Type B pancreatic cell (in vitro differentiated cells): ENCODE results near the gene XPNPEP1. TPM values are rescaled to one million over a fixed set of nuclear protein-coding genes. Genes with fewer than 3 reads are reported as not detected.
A peak's percentile ranks its signal among the peaks of the same experiment; 100 is the strongest.

Experiments used
- DNase-seq: peaks from one replicate; pipeline ENCODE4 v3.0.0; 2021; ENCODE audit warnings: mixed read lengths; ENCODE audit not compliant: unreplicated experiment; ENCODE audit errors: extremely low spot score
- H3K27ac Mint-ChIP-seq: 2 replicates; pipeline ENCODE4 v1.8.0; 2021; ENCODE audit warnings: mild to moderate bottlenecking, mixed read lengths
- H3K27me3 Mint-ChIP-seq: 2 replicates; pipeline ENCODE4 v1.8.0; 2021; ENCODE audit warnings: mixed read lengths
- H3K36me3 Mint-ChIP-seq: 2 replicates; pipeline ENCODE4 v1.8.0; 2021; ENCODE audit warnings: mixed read lengths
- H3K4me1 Mint-ChIP-seq: one replicate; pipeline ENCODE4 v1.8.0; 2021; ENCODE audit warnings: mixed read lengths; ENCODE audit not compliant: unreplicated experiment
- H3K4me3 Mint-ChIP-seq: 2 replicates; pipeline ENCODE4 v1.8.0; 2021; ENCODE audit warnings: mild to moderate bottlenecking, mixed read lengths
- H3K9me3 Mint-ChIP-seq: 2 replicates; pipeline ENCODE4 v1.8.0; 2021; ENCODE audit warnings: mixed read lengths
- CTCF ChIP-seq: fragments of 200-600 bp; sonication (generic); conservative IDR thresholded peaks from 2 replicates; pipeline ENCODE4 v1.5.0; 2021; ENCODE audit warnings: antibody characterized with exemption, mild to moderate bottlenecking
- total RNA-seq: library from RNA; stranded (reverse); gene quantifications from 2 replicates; pipeline ENCODE4 v1.2.1, GENCODE V29; 2021; ENCODE audit warnings: low replicate concordance

XPNPEP1 gene
- total RNA-seq, 1 donor from 2014 or later: 76.6 TPM

GRCh38 chr10:109940117-109940516, 16.8 kb upstream of the XPNPEP1 start:
- H3K27me3 Mint-ChIP-seq: peaks cover 2% of the 10 kb centered on the region
- H3K36me3 Mint-ChIP-seq: no peaks in the 10 kb centered on the region
- TF ChIP-seq CTCF: no peak
- H3K4me3 Mint-ChIP-seq: no peak overlapping the region
- peaks cover 10% of the 10 kb centered on the region for H3K4me1 Mint-ChIP-seq
- no peak overlapping the region for H3K27ac Mint-ChIP-seq
- DNase-seq: no peak
- H3K9me3 Mint-ChIP-seq: no peaks in the 10 kb centered on the region

DNA sequence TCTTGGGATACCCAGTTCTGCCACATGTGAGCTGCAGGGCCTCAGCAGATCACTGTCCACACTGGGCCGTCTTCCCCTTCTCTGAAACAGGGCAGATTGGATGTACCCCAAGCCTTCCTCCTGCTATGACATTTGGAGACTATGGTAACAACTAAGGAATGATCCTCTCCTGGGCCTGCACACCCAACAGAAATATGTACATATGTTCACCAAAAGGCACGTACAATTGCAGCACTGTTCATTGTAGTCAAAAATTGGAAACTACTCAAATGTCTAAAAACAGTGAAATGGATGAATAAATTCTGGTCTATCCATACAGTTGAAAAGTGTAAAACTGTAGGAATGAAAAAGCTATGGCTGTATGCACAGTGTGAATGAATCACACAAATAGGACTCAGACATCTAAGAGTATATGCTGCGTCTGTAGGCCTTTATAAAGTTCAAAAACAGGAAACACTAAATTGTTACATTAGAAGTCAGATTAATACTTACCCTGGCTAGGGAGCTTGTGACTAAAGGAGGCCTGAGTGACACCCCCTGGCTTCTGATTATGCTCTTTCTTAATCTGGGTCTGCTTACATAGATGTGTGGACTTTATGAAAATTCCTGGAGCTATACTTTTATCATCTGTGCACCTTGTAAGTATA, 16.1 kb upstream of the XPNPEP1 start:
- no peak for TF ChIP-seq CTCF
- Mint-ChIP-seq H3K9me3 (no peaks in the 10 kb centered on the region), H3K36me3 (no peaks in the 10 kb centered on the region), H3K4me1 (peaks cover 16% of the 10 kb centered on the region), H3K27me3 (peaks cover 2% of the 10 kb centered on the region), H3K27ac (peak overlapping the region; percentile 45), H3K4me3 (no peak overlapping the region)
- DNase-seq: no peak

GRCh38 chr10:109937460-109938065, 14.3 kb upstream of the XPNPEP1 start:
- Mint-ChIP-seq H3K36me3 (no peaks in the 10 kb centered on the region), H3K4me1 (peaks cover 24% of the 10 kb centered on the region), H3K27me3 (no peaks in the 10 kb centered on the region), H3K27ac (no peak overlapping the region), H3K4me3 (no peak overlapping the region), H3K9me3 (no peaks in the 10 kb centered on the region)
- no peak for TF ChIP-seq CTCF
- DNase-seq: no peak

DNA sequence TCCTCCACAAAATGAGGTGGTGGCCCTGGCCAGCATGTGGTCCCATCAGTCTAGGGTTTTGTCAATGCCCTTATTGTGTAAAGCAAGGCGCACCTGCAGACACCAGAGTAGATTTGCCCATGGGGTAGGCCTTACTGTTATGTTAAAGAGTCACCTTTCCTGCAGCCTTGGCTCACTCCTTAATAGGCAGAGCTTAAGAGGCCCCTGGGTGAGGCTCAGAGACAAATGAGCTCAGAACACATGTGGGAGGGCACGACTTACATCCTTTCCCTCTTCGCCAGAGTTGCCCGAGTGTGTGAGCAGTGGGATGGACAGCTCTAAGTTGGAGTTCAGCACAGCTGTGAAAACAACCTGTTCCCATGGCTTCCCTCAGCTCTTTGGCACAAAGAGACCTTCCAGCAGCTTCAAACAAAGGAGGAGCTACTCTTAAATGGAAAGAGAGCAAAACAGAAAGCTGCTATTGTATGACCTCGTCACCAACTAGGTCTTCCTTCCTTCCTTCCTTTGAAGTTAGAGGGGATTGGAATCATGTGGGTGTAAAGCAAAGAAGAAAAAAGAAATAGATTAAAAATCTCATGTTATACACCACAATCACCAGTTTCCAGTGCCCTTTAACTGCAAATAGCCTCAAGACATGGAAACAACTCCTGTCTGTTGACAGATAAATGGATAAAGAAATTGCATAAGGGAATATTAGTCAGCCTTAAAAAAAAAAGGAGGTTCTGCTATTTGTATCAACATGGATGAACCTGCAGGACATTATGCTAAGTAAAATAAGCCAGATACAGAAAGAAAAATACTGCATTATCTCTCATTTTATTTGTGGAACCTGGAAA, 11.9 kb upstream of the XPNPEP1 start:
- DNase-seq: no peak
- TF ChIP-seq CTCF: no peak
- peaks cover 34% of the 10 kb centered on the region for H3K4me1 Mint-ChIP-seq
- no peak overlapping the region for H3K27ac Mint-ChIP-seq
- no peaks in the 10 kb centered on the region for H3K27me3 Mint-ChIP-seq
- no peaks in the 10 kb centered on the region for H3K36me3 Mint-ChIP-seq
- peak overlapping the region; percentile 27 for H3K4me3 Mint-ChIP-seq
- no peaks in the 10 kb centered on the region for H3K9me3 Mint-ChIP-seq

DNA sequence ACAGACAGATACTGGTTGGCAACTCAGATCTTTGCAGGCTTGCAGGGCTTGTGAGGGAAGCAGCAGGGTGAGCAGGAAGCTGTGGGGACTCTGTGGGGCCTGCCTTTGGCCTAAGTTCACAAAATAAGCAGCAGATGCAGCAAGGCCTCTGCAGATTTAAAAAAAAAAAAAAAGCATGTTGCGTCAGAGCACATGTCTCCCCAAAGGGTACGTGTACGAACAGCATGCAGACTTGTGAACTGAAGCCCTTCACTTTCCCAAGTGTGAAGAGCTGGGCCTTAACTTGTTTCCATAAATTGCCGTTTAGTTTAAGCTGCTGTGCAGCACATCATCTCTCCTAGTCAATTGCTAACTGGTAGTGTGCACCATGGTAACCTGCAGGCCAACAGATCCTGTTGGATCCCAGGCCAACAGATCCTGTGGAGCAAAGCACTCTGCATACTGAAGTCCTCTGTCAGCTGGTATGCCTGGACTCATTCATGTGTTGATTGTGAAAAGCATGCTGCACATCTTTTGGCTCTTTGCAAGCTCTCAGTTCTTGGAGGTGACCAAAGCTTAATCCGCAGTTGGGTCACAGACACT, 10.8 kb upstream of the XPNPEP1 start:
- TF ChIP-seq CTCF: no peak
- Mint-ChIP-seq H3K4me3 (no peak overlapping the region), H3K4me1 (peaks cover 35% of the 10 kb centered on the region), H3K36me3 (no peaks in the 10 kb centered on the region), H3K27ac (peak overlapping the region; percentile 18), H3K9me3 (no peaks in the 10 kb centered on the region), H3K27me3 (no peaks in the 10 kb centered on the region)
- DNase-seq: no peak
